Activated effector memory CD4-positive, alpha-beta T cell treated with anti-CD3 and anti-CD28 coated beads, Interleukin-2, amount 50 U/mL, for 16 hours (primary cell): ENCODE results near the gene MIDN.

Source experiments
- DNase-seq: peaks from one replicate; pipeline ENCODE4 v3.0.0-alpha.2; 2020

The MIDN gene

DNA sequence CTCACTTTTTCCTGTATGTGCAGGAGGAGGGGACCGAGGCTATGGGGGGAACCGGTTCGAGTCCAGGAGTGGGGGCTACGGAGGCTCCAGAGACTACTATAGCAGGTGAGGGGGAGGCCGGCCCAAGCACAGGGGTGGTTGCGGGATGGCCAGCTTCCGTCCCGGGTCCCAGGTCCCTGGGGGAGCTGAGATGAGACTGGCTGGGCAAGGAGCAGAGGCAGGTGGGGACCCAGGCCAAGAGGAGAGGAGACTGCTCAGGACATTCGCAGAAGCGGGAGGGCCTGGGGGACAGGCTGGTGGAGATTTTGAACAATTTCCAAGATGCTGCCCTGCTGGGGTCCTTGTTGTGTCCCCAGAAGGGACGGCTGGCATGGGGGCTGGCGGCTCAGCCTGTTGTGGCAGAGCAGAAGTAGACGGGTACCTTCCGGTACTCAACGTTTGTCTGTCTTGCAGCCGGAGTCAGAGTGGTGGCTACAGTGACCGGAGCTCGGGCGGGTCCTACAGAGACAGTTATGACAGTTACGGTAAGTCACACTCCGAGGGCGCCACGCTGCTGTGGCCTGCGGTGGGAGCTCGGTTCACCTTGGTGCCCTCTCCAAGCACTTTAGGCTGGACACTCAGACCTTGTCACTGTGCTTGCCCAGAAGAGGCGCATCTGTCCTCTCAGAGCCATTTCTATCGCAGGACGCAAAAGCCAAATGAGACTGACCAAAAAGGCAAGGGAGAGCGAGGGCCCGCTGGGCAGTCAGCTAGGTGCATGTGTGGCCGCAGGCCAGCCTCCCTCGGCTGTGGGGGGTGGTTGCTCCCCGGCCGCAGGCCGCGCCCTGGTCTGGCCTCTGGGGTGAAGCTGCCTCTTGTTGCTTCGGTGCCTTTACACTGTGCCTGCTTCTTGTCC lies 23.4 kb downstream of the MIDN start:
- no peak for DNase-seq

- DNase-seq: no peak
Observed at GRCh38 chr19:1272423-1273262, 24.3 kb downstream of the MIDN start.

DNA sequence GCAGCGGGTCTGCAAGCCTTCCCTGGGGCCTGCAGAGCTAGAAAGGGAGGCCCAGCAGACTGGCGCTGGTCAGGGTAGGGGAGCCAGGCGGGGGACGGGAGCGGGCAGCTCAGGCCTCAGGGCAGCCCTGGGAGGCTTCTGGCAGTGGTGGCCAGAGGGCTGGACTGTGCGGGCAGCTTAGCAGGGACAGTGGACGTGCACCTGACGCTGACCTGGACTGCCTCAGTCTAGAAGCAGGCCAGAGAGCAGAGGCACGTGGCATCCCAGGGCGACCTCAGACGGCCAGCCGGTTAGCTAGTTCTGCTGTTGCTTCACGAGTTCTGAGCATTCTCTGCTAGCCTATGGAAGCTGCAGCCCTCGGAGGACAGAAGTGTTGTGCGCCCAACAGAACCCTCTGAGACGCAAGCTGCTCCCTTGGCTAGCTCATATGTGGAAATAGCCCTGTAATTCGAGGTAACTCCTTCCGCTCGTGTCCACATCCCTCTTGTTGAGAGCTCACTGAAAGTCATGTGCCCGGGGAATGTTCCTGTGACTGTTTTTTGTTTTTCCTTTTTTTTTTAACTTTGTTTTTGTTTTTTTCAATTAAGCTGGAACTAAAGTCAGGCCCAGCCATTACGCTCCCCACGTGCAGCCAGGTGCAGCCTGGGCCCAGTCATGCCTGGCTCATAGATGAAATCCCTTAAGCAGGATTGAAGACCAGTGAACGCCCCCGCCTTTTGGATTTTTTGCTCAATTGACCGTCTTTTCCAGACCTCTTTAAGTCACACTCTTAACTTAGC lies 25.1 kb downstream of the MIDN start:
- DNase-seq: no peak

- DNase-seq: peak; percentile 66
Observed at GRCh38 chr19:1274081-1274851, 25.9 kb downstream of the MIDN start.

- no peak for DNase-seq
Observed at GRCh38 chr19:1274852-1275259, 26.5 kb downstream of the MIDN start.

- DNase-seq: peak; percentile 99
Observed at GRCh38 chr19:1275260-1275975, 27.0 kb downstream of the MIDN start, which contains the start of gene FAM174C. Gene FAM174C, plus strand, starts transcription at chr19:1275530. Its CDS starts 20 bp downstream, at chr19:1275550.

GRCh38 chr19:1275976-1276627 lies 27.7 kb downstream of the MIDN start:
- DNase-seq: no peak

DNA sequence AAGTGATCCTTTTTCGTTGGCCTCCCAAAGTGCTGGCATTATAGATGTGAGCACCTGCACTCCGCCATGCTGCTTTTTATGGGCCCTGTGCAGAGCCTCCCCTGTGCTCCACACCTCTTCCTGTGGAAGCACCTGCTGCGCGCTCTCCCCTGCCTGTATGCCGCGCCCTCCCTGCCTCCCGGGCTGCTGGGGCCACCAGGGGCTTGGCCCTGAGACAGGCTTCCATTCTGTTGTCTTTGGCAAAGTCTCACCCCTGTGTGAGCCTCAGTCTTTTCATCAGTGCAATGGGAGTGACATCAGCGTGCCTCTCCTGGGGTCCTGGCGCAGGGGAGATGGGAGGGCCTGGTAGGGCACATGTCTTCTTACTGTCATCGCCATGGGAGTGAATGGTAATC lies 28.2 kb downstream of the MIDN start:
- DNase-seq: peak; percentile 76

DNA sequence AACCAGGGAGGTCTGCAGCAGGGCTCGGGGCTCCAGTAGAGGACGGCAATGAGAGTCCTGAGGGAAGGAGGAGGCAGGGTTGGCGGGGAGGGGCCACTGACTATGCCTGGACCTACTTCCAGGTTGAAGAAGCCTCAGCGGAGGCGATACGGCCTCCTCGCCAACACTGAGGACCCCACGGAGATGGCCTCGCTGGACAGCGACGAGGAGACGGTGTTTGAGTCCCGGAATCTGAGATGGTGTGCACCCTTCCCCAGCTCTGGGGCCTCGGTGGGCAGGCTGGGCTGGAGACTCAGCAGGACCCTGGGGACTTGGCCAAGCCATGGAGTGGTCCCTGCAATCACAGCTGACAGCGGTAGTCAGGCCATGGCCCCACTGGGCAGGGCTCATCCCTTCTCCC lies 28.7 kb downstream of the MIDN start:
- no peak for DNase-seq

DNA sequence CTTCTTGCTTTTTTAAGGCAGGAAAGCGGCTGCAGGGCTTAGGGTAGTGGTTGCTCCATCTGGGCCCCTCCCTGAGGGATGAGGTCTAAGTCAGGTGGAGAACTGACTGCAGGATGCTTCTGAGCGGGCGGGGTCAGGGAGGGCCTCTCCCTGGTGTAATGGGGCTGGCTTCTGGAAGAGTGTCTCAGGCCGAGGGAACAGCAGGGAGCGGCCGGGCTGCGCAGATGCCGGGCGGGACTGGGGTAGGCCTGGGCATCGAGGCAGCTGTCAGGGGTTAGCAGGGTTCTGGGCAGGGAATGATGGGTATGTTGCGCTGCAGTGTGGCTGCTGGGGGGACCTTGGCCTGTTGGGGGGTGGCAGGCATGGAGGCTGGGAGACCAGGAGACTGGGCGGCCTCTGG lies 29.7 kb downstream of the MIDN start:
- no peak for DNase-seq

- no peak for DNase-seq
Observed at GRCh38 chr19:1278713-1279660, 30.6 kb downstream of the MIDN start.

DNA sequence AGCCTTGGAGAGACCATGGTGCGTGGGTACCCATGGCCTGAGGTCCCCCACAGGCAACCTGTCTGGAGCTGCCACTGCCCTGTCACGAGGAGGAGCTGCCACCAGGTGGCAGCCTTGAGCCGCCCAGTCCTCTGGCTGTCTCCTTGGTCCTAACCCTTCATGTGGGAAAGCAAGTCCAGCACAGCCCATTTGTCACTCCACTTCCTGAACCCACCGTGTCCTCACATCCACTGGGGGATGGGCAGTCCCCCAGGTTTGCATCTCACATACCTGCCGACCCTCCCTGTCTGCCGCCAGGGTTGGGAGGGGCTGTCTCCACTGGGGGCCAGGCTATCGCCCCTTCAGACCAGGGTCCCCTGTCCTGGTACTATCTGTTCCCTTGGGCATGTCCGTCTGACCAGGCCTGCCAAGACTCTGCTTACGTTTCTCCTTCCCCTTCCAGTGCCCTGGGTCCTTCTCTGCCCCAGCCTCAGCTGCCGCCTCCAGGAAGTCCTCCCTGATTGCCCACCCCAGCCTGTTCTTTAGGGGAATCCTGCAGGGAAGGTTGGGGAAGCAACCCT lies 31.5 kb downstream of the MIDN start:
- DNase-seq: peak; percentile 91

DNA sequence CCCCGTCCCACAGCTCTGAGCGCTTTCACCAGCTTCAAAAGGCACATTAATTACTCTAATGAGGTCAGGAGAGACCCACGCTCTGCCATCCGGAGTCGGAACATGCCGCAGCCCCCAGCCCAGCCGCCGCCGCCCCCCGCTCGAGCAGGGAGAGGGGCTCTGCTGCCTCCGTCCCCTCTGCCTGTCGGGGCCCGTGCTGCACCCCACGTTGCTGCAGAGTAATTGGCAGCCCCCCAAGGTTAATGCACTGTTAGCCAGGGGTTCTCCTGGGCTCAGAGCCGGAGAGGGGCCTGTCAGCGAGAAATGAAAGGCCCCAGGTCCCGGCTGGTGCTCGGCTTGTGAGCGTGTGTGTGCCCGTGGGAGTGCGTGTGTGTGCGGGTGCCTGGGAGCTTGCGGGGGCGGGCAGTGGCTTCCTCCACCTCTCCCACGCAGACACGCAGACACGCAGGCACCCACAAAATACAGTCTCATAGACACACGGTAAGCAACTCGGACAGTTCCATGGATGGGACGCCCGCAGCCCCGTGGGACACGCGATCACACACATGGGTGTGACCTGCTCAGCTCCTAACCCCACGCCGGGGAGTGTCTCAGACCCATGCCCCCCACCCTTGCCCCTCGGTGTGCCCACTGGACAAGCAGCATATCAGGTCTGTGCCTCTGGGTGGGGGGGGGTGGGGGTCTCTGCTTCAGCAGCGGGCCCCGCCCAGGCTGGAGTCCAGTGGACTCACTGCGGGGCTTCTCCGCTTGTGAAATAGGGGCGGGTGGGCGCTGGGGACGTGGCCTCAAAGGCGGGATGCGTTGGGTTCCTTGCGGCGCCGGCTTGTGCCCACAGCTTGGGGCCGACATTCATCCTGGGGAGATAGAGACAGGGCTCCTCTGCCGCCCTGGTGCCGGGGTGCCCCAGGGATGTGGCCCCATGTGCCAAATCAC lies 32.5 kb downstream of the MIDN start:
- no peak for DNase-seq

GRCh38 chr19:1281569-1282287 lies 33.3 kb downstream of the MIDN start:
- no peak for DNase-seq

- no peak for DNase-seq
Observed at GRCh38 chr19:1282588-1283206, 34.3 kb downstream of the MIDN start.

- no peak for DNase-seq
Observed at GRCh38 chr19:1283207-1283916, 35.0 kb downstream of the MIDN start.
